ENCODE data around the gene TMED4.

TMED4 gene

GRCh38 chr7:44539669-44540506 lies 42.1 kb downstream of the TMED4 start:
- no peak for DNase-seq

DNA sequence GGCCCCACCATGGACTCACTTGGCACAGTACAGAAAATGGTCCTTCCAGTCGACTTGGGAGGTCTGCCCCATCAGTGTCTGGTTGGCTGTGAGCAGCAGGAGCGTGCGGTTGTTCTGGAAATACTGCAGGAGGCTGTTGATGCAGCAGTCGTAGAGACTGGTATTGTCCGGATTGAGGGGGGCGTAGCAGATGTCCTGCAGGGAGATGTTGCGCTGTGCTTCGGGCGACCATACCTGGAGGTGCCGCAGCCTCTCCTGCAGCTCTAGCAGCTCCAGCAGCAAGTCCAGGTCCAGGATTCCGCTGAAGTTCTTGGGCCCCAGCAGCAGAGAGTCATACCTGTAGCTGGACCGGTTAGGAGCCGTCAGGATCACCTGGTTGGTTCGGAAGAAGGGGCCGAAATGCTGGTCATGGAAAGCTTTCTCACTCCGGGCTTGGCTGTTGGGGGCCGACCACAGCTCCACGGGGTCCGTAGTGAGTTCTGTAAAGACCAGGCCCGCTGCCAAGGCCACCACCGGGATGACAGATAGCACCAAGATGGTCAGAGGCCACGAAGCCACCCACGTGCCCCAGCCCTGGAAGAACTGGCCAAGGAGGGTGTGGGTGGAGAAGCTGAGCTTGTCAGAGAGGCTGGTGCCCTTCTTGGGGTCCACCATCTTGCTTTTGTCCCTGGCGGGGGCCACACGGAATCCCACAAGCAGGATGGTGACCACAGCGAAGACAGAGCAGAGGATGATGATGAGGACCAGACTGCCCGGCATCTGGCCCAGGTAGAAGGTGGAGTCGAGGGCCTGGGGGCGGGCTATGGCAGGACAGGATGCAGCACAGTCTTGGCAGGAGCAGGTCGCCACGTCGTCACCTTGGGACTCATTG lies 43.0 kb downstream of the TMED4 start:
- DNase-seq, result no peak

- no peak for DNase-seq
Observed at GRCh38 chr7:44538093-44538797, 43.8 kb downstream of the TMED4 start.

DNA sequence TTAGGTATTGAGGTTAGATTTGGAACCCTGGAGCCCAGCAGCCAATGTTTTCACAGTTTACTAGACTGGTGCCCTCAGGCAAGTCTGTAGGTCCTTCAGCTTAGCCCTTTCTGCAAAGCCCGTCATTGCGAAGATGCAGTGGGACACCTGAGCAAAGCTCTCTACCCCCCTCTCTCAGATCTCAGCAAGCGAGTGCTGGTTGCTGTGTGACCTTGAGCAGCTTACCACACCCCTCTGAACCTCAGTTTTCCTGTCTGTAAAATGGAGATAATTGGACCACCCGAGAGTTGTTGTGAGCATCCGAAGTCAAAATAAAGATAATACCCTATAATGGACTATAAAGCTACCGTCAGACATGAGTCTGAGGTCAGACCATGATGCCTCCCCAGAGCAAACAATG lies 44.6 kb downstream of the TMED4 start:
- DNase-seq, result no peak

DNA sequence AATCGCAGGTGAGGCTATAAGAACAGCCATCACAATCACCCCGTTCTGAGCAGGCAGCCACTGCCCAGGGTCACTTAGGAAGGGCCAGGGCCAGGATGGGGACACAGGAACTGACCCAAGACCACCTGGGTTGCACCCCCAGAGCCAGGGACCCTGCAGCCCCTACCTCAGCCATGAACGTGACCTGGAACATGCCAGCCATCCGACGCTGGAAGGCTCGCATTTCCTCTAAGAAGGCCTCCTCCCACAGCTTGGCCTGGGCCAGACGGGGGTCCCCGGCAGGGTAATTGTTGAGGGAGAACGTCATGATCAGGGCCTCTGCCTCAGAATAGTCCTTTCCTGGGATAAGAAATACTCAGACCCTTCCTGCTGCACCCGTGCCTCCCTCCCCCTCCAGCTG lies 45.9 kb downstream of the TMED4 start:
- DNase-seq, result no peak

DNA sequence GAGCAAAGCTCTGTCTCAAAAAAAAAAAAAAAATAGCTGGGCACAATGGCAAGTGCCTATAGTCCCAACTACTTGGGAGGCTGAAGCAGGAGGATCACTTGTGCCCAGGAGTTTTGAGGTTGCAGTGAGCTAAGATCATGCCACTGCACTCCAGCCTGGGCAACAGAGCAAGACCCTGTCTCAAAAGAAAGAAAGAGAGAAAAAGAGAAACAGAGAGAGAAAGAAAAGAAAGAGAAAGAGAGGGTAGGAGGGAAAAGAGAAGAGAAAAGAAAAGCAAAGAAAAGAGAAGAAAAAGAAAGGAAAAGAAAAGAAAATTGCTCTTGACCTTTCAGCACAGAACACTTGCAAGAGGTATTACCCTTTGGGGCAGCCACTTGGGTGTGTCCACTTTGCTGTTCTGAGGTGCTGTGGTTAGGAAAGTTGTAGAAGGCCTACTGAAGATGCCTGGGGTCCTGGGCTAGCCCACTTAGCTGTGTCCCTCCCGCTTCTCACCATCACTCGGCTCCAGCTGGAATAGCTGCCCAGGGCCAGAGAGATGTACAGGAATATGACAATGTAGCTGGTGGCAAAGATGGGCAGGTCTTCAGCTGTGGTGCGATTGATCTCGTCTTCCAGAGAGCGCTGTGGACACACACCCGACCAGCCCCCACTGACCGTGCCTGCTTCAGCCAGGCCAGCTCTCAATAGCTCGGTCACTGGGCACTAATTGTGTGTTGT lies 46.5 kb downstream of the TMED4 start:
- DNase-seq, result no peak

DNA sequence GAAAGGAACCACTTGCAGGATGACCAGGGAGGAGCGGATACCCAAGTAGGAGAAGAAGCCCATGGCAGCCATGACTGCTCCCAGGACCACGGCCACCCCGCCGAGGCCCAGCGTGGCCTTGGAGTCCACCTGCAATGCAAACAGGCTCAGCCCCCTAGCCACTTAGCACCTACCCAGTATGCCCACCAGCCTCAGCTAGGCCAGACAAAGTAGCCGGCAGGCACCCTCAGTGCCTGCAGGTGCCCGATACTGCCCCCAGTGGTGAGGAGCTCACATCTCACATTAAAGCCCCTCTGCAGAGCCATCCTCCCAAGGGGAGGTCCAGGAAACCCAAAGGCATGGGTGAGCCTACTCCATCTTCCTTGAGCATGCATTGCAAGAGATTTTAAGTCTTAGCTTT lies 47.5 kb downstream of the TMED4 start:
- peak; percentile 26 for DNase-seq

DNA sequence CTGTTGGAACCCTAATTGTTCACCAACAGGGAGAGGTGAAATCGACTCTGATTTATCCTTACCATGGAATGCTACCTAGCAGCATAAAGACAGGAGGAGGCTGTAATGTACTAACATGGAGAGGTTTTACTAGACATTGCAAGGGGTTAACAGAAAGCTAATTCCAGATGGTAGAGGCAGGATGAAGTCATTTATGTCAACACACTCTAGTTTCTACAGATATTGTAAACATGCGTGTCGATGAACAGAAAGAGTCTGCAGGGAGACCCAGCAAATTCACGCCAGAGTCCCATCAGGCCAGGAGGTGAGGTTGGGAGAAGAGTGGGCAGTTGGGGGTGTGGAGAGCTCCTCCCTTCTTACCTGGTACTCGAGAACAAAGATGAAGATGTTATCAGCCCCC lies 47.9 kb downstream of the TMED4 start:
- no peak for DNase-seq

DNA sequence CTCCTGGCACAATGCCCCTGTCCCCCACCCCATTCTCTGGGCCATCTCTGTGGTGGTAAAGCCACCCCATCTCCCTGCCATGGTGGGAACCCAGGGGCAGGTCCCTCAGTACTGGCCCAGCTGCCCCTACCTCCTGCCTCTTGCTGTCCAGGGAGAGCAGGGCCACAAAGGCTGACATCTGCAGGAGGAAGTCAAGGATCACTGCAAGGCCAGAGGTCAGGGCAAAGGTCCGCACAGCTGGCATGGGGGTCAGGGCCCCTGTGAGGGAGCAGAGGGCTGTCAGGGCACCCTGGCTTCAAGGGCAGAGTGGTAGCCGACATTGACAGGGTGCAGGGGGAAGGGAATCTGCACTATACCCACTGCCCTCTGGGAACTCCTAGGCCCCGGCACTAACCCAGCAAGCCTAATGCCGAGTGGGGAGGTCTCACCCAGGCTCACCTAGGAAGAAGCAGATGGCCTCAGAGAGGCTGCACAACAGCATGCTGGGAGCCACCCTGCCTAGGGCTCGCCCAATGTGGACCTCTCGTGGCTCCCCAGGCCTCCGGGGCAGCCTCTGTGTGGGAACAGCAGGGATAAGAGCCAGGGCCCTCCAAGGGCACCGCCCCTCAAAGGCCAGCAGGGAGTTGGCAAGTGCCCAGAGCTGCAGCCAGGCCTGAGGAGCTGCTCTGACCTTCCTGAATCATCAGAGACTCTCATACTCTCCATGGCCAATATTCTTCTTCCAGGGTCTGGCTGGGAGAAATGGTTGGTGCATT lies 48.6 kb downstream of the TMED4 start:
- DNase-seq, result peak; percentile 13

DNA sequence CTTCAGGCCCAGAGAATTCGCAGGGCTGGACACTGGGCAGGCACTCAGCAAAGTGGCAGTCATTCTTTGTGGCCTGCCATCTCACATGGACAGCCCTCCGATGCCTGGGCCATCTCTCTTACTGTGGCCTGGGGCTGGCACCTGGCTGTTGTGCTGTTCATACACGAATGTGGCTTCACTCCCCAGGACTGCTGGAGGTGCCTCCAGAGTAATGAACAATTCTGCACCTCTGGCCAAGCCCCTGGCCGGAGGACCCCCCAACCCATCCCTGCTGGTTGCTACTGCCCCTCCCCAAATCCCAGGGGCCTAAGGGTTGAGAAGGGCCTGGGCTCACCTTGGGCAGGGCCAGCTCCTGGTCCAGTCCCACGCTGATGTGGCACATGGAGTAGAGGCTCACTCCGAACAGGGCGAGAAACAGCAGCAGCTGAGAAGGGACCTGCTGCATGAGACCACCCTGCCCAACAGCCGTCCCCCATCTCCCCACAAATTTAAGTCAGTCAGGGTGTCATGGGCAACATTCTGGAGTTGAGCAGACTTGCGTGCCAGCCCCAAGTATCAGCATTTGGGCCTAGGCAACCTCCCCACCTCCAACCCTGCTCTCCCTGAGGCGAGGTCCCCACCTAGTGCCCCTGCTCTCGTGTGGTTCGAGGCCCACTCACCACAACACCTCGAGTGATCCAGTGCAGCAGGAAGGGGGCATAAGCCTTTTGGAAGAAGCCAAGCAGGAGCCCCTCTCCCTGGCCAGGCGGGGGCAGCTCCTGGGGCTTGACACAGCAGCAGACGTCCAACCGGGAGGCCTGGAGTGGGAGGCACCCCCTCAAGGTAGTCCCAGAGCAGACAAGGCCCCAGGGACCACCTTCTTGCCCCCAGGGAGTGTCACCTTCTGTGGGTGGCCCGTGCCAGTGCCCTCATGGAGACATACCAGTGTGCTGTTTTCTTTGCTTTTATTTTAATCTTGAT lies 50.3 kb downstream of the TMED4 start:
- no peak for DNase-seq

DNA sequence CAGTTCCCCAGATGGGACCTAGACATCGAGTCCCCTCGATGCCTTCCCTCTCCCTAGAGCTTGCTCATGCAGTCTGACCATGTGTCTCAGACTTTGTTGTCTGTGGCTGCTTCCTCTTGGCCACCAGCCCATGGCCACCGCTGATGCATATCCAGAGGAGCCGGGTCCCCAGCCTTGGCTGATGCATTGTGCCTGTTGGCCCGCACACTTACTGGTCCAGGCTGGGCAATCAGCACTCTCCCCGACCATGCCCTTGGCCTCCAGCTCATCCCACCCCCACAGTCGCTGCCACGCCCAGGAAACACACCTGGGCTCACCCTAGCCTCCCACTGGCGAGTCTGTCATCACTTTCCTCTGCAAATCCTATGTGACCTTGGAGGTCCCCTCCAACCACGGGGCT lies 51.0 kb downstream of the TMED4 start:
- DNase-seq, result no peak

Data from HCEC 1CT (cell line).